ENCODE measurements around the gene CDC42EP2. TPM values are rescaled to one million over a fixed set of nuclear protein-coding genes. Genes with fewer than 3 reads are reported as not detected.

Gene CDC42EP2, protein sequence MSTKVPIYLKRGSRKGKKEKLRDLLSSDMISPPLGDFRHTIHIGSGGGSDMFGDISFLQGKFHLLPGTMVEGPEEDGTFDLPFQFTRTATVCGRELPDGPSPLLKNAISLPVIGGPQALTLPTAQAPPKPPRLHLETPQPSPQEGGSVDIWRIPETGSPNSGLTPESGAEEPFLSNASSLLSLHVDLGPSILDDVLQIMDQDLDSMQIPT
- total RNA-seq: 11.3 TPM
- long read RNA-seq, transcript CDC42EP2-201 (2 exons, 2,023 nt): major isoform, 25 of 27 reads
- long read RNA-seq, partial matches to known transcripts: 0 of 27 reads
- long read RNA-seq, other reads (novel, unspliced or antisense): 2 of 27 reads

DNA sequence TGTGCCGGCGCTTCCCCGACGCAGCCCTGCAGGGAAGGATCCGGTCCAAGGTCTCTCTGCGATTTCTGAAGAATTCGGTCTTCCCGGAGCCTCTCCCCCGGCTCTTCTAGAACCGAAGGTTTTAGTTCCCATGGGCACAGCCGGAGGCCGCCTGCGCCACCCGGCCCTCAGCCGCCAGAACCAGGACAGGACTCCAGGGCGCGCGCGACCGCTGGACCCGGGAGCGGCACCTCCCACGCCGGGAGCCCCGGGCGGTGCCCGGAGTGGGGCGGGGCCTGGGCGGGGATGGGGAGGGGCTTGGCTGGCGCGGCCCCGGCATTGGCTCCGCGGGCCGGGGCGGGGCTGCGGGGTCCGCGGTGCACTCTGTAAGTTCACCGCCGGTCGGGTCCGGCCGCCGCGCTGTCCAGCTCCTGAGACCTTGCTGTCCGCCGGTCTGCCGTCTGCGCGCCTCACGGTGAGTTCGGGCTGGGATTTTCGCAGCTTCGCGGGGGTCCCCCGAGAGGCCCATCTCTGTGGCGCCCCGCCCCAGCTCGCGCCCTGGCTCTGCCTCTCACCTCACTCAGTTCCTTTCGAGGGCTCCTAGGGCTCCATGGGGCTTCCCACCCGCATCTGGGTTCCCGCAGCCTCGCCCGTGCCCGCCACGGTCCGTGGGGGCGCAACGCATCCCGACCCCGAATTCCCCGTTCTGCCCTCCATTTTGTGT lies at the start of gene CDC42EP2:
TSS of gene CDC42EP2 (plus strand) at position 366 of the 703 bp plus-strand sequence. CDS start 6,033 bp downstream, outside the sequence.
- intact Hi-C loops (cut with micrococcal nuclease): loop anchor here (5.0 kb wide), 1 partner anchor 37 kb away; no protein-coding TSS in a partner anchor
- DNase-seq: peak; percentile 91
- peaks cover 89% of the 10 kb centered on the region for H3K4me1 ChIP-seq
- H3K9me3 ChIP-seq (replicated peaks): no peaks in the 10 kb centered on the region
- H3K27me3 ChIP-seq (ENCODE audit: low read depth): no peaks in the 10 kb centered on the region
- H3K36me3 ChIP-seq: no peaks in the 10 kb centered on the region
- H3K4me3 ChIP-seq: peak within 1 kb of the TSS; percentile 90
- peak within 1 kb of the TSS; percentile 98 for H3K27ac ChIP-seq (replicated peaks)
- TF ChIP-seq CTCF (IDR thresholded peaks at IDR 0.05; ENCODE audit: borderline replicate concordance): no peak

DNA sequence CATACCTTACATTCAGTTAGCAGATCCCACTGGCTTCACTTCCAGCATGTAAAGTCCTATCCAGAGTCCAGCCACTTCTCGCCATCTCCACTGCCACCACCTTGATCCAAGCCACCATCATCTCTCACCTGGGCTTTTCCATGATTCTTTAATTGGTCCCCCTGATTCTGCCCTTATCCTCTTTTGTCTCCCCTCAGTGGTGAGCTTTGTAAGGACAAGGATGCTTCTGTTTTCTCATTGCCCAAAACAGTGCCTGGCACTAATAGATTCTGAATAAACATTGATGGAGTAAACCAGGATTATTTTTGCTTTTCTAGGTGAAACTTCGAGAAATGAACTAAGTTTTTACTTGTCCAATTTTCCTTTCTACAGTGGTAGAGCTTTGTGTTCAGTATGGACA lies 48.5 kb upstream of the CDC42EP2 start:
- H3K4me1 ChIP-seq: peaks cover 21% of the 10 kb centered on the region
- no peak for DNase-seq
- no peak overlapping the region for H3K27ac ChIP-seq (replicated peaks)
- no peak overlapping the region for H3K4me3 ChIP-seq
- intact Hi-C loops (cut with micrococcal nuclease): no loop called here
- H3K27me3 ChIP-seq (ENCODE audit: low read depth): no peaks in the 10 kb centered on the region
- TF ChIP-seq CTCF (IDR thresholded peaks at IDR 0.05; ENCODE audit: borderline replicate concordance): no peak
- H3K36me3 ChIP-seq: peaks cover 46% of the 10 kb centered on the region
- no peaks in the 10 kb centered on the region for H3K9me3 ChIP-seq (replicated peaks)

GRCh38 chr11:65274735-65275682 lies 39.7 kb upstream of the CDC42EP2 start:
- DNase-seq: peak; percentile 60
- intact Hi-C loops (cut with micrococcal nuclease): loop anchor here (5.0 kb wide), 2 partner anchors 37 to 52 kb away; partner anchors contain the start of gene CDC42EP2
- peak overlapping the region; percentile 71 for H3K27ac ChIP-seq (replicated peaks)

GRCh38 chr11:65275906-65276305 lies 38.8 kb upstream of the CDC42EP2 start:
- peak overlapping the region; percentile 71 for H3K27ac ChIP-seq (replicated peaks)

More at GRCh38 chr11:65274735-65275682, 39.7 kb upstream of the CDC42EP2 start:
- no peak overlapping the region for H3K4me3 ChIP-seq
- peaks cover 9% of the 10 kb centered on the region for H3K36me3 ChIP-seq
- peaks cover 25% of the 10 kb centered on the region for H3K4me1 ChIP-seq
- TF ChIP-seq CTCF (IDR thresholded peaks at IDR 0.05; ENCODE audit: borderline replicate concordance): peak; percentile 83
- H3K27me3 ChIP-seq (ENCODE audit: low read depth): no peaks in the 10 kb centered on the region
- H3K9me3 ChIP-seq (replicated peaks): no peaks in the 10 kb centered on the region

More at GRCh38 chr11:65275906-65276305, 38.8 kb upstream of the CDC42EP2 start:
- intact Hi-C loops (cut with micrococcal nuclease): loop anchor here (5.0 kb wide), 2 partner anchors 36 to 51 kb away; partner anchors contain the start of gene CDC42EP2
- H3K27me3 ChIP-seq (ENCODE audit: low read depth): no peaks in the 10 kb centered on the region
- H3K4me1 ChIP-seq: peaks cover 34% of the 10 kb centered on the region
- H3K36me3 ChIP-seq: peaks cover 4% of the 10 kb centered on the region
- H3K9me3 ChIP-seq (replicated peaks): no peaks in the 10 kb centered on the region
- no peak overlapping the region for H3K4me3 ChIP-seq
- DNase-seq: no peak
- no peak for TF ChIP-seq CTCF (IDR thresholded peaks at IDR 0.05; ENCODE audit: borderline replicate concordance)

Data from left ventricle myocardium inferior (tissue), 1 donor.